Stomach (tissue), 4 donors: Measurements from ENCODE around the gene TJP2.
A peak's percentile ranks its signal among the peaks of the same experiment; 100 is the strongest.

Experiments used
- POLR2A ChIP-seq, 4 donors: fragments of 450-650 bp; IDR thresholded peaks; one replicate each; pipeline ENCODE4 v1.6.1; 2016; ENCODE audit warnings: antibody characterized with exemption in 4 of 4, control low read depth in 2 of 4, mild to moderate bottlenecking in 1 of 4, moderate library complexity in 1 of 4
- POLR2AphosphoS5 ChIP-seq, 3 donors: sonication (generic); formaldehyde crosslinking; IDR thresholded peaks; one replicate each; pipeline ENCODE4 v1.6.1; 2016; ENCODE audit warnings: antibody characterized with exemption in 3 of 3
- TF ChIP-seq, protein P1 (sequence below), 7 experiments: fragments of 450-650 bp in 4 of 7; fragments of 200-600 bp in 3 of 7; sonication (generic) in 3 of 7; IDR thresholded peaks; one replicate each; pipeline ENCODE4 v1.5.1; 2016 to 2019; ENCODE audit warnings: antibody characterized with exemption in 7 of 7, control low read depth in 2 of 7, mild to moderate bottlenecking in 1 of 7

GRCh38 chr9:69171049-69171448, 3.0 kb upstream of the TJP2 start:
- TF ChIP-seq, protein P1, sequence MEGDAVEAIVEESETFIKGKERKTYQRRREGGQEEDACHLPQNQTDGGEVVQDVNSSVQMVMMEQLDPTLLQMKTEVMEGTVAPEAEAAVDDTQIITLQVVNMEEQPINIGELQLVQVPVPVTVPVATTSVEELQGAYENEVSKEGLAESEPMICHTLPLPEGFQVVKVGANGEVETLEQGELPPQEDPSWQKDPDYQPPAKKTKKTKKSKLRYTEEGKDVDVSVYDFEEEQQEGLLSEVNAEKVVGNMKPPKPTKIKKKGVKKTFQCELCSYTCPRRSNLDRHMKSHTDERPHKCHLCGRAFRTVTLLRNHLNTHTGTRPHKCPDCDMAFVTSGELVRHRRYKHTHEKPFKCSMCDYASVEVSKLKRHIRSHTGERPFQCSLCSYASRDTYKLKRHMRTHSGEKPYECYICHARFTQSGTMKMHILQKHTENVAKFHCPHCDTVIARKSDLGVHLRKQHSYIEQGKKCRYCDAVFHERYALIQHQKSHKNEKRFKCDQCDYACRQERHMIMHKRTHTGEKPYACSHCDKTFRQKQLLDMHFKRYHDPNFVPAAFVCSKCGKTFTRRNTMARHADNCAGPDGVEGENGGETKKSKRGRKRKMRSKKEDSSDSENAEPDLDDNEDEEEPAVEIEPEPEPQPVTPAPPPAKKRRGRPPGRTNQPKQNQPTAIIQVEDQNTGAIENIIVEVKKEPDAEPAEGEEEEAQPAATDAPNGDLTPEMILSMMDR (IDR thresholded peaks at IDR 0.05): no peak
- no peak for TF ChIP-seq POLR2A (IDR thresholded peaks at IDR 0.05)
- peak in 2 of 3 donors; percentile 9 to 21 for TF ChIP-seq POLR2AphosphoS5 (IDR thresholded peaks at IDR 0.05)
